ENCODE data around the gene GRB10.
"Not testable (repeated sequence)": the region's sequence is repeated elsewhere in the genome, so short reads cannot be mapped to it uniquely, and the experiment has no call there.

GRB10 gene

GRCh38 chr7:50739744-50740435, 42.8 kb downstream of the GRB10 start:
- no peak for DNase-seq

- no peak for DNase-seq
Observed at GRCh38 chr7:50738932-50739331, 43.8 kb downstream of the GRB10 start.

- not testable (repeated sequence) for DNase-seq
Observed at GRCh38 chr7:50735836-50736235, 46.9 kb downstream of the GRB10 start.

- no peak for DNase-seq
Observed at GRCh38 chr7:50735333-50735732, 47.4 kb downstream of the GRB10 start.

- no peak for DNase-seq
Observed at GRCh38 chr7:50734246-50734645, 48.5 kb downstream of the GRB10 start.

GRCh38 chr7:50733552-50733951, 49.1 kb downstream of the GRB10 start:
- DNase-seq: no peak

GRCh38 chr7:50731703-50732582, 50.8 kb downstream of the GRB10 start:
- DNase-seq: no peak

GRCh38 chr7:50730446-50731400, 52.0 kb downstream of the GRB10 start:
- DNase-seq: no peak

GRCh38 chr7:50729962-50730361, 52.7 kb downstream of the GRB10 start:
- DNase-seq: no peak

GRCh38 chr7:50728184-50728583, 54.5 kb downstream of the GRB10 start:
- DNase-seq: no peak

- no peak for DNase-seq
Observed at GRCh38 chr7:50727711-50728110, 55.0 kb downstream of the GRB10 start.

GRCh38 chr7:50727072-50727471, 55.6 kb downstream of the GRB10 start:
- no peak for DNase-seq

- DNase-seq: no peak
Observed at GRCh38 chr7:50725774-50726173, 56.9 kb downstream of the GRB10 start.

GRCh38 chr7:50724526-50725520, 57.9 kb downstream of the GRB10 start:
- no peak for DNase-seq

- DNase-seq: no peak
Observed at GRCh38 chr7:50723888-50724287, 58.8 kb downstream of the GRB10 start.

- no peak for DNase-seq
Observed at GRCh38 chr7:50723173-50723572, 59.5 kb downstream of the GRB10 start.

- no peak for DNase-seq
Observed at GRCh38 chr7:50721661-50722259, 60.9 kb downstream of the GRB10 start.

- DNase-seq: no peak
Observed at GRCh38 chr7:50721160-50721559, 61.5 kb downstream of the GRB10 start.

- no peak for DNase-seq
Observed at GRCh38 chr7:50720295-50720694, 62.4 kb downstream of the GRB10 start.

- DNase-seq: no peak
Observed at GRCh38 chr7:50718876-50719275, 63.8 kb downstream of the GRB10 start.

GRCh38 chr7:50718311-50718710, 64.4 kb downstream of the GRB10 start:
- no peak for DNase-seq

Measured in NCI-H2107 (cell line).